ENCODE data around the gene ATP1A1.

GRCh38 chr1:116436611-116436970 lies 63.5 kb downstream of the ATP1A1 start:
- no peak for TF ChIP-seq CTCF (conservative IDR thresholded peaks at IDR 0.05; ENCODE audit: low read depth, low read length)
- no peak for TF ChIP-seq EZH2phosphoT487 (IDR thresholded peaks at IDR 0.05; ENCODE audit: borderline replicate concordance, low read length)

All from PC-3 (cell line).